GM12891 (cell line): ENCODE data around the gene NLRP6.
A peak's percentile ranks its signal among the peaks of the same experiment; 100 is the strongest.

ENCODE experiments used
- DNase-seq: peaks from one replicate; pipeline ENCODE4 v3.0.0; 2011; ENCODE audit warnings: low spot score; ENCODE audit not compliant: insufficient read length
- FAIRE-seq: peaks from 2 replicates; lab custom pipeline; 2011; peaks lifted over from hg19 to GRCh38; lab: Jason Lieb, UNC
- PAX5 ChIP-seq: IDR thresholded peaks from 2 replicates; pipeline ENCODE4 v1.6.1; 2011; ENCODE audit warnings: low read length, moderate library complexity, mild to moderate bottlenecking; ENCODE audit not compliant: insufficient read depth, severe bottlenecking
- POLR2A ChIP-seq: IDR thresholded peaks from 2 replicates; pipeline ENCODE4 v1.6.1; 2011; ENCODE audit warnings: low read depth, low read length, control low read depth
- POLR2AphosphoS5 ChIP-seq: IDR thresholded peaks from 2 replicates; pipeline ENCODE4 v1.6.1; 2011; ENCODE audit warnings: low read depth, low read length, control low read depth
- POU2F2 ChIP-seq: IDR thresholded peaks from 2 replicates; pipeline ENCODE4 v1.6.1; 2011; ENCODE audit warnings: low read depth, mild to moderate bottlenecking, control low read depth, low read length, moderate library complexity
- SPI1 ChIP-seq: IDR thresholded peaks from 2 replicates; pipeline ENCODE4 v1.6.1; 2011; ENCODE audit warnings: low read depth, low read length, control low read depth
- TAF1 ChIP-seq: IDR thresholded peaks from 2 replicates; pipeline ENCODE4 v1.6.1; 2011; ENCODE audit warnings: low read depth, low read length, control low read depth

Gene NLRP6

GRCh38 chr11:287821-288477, 9.7 kb downstream of the NLRP6 start:
- TF ChIP-seq PAX5 (no peak), POLR2A (no peak), POU2F2 (no peak), SPI1 (no peak), POLR2AphosphoS5 (no peak), TAF1 (no peak)
- DNase-seq (peak; percentile 39), FAIRE-seq (peak; percentile 68)

- TF ChIP-seq POU2F2 (no peak), SPI1 (no peak), POLR2A (no peak), POLR2AphosphoS5 (no peak), PAX5 (no peak), TAF1 (no peak)
- FAIRE-seq: peak; percentile 69
- peak; percentile 95 for DNase-seq
These were observed 10.5 kb downstream of the NLRP6 start, which contains the start of gene PGGHG for GRCh38 chr11:288478-289397. Gene PGGHG (plus strand): TSS chr11:289126. CDS start chr11:289817, 691 bp downstream.

- TF ChIP-seq TAF1 (no peak), SPI1 (no peak), POLR2AphosphoS5 (no peak), POU2F2 (no peak), POLR2A (no peak), PAX5 (no peak)
- FAIRE-seq (peak; percentile 16), DNase-seq (peak; percentile 51)
These were observed 11.1 kb downstream of the NLRP6 start for GRCh38 chr11:289398-289711.

- no peak for DNase-seq
- no peak for FAIRE-seq
- TF ChIP-seq POLR2AphosphoS5: no peak
- TF ChIP-seq SPI1: no peak
- TF ChIP-seq PAX5: no peak
These were observed 11.8 kb downstream of the NLRP6 start for GRCh38 chr11:289712-290620.

- FAIRE-seq: peak; percentile 16
- DNase-seq: no peak
- TF ChIP-seq POLR2AphosphoS5 (no peak), POLR2A (no peak), POU2F2 (no peak), PAX5 (no peak), SPI1 (no peak), TAF1 (no peak)
These were observed 12.5 kb downstream of the NLRP6 start for GRCh38 chr11:290621-291231.

- no peak for TF ChIP-seq POLR2AphosphoS5
- no peak for TF ChIP-seq TAF1
- TF ChIP-seq POLR2A: no peak
- no peak for TF ChIP-seq POU2F2
- TF ChIP-seq SPI1: no peak
- TF ChIP-seq PAX5: no peak
- FAIRE-seq (no peak), DNase-seq (no peak)
These were observed 13.3 kb downstream of the NLRP6 start for GRCh38 chr11:291281-292210.

- FAIRE-seq (no peak), DNase-seq (no peak)
- TF ChIP-seq POLR2AphosphoS5: no peak
- no peak for TF ChIP-seq POLR2A
- TF ChIP-seq TAF1: no peak
- no peak for TF ChIP-seq PAX5
- TF ChIP-seq SPI1: no peak
- no peak for TF ChIP-seq POU2F2
These were observed 14.3 kb downstream of the NLRP6 start for GRCh38 chr11:292211-293121.
